ENCODE measurements around the gene PRSS21.

PRSS21 gene

DNA sequence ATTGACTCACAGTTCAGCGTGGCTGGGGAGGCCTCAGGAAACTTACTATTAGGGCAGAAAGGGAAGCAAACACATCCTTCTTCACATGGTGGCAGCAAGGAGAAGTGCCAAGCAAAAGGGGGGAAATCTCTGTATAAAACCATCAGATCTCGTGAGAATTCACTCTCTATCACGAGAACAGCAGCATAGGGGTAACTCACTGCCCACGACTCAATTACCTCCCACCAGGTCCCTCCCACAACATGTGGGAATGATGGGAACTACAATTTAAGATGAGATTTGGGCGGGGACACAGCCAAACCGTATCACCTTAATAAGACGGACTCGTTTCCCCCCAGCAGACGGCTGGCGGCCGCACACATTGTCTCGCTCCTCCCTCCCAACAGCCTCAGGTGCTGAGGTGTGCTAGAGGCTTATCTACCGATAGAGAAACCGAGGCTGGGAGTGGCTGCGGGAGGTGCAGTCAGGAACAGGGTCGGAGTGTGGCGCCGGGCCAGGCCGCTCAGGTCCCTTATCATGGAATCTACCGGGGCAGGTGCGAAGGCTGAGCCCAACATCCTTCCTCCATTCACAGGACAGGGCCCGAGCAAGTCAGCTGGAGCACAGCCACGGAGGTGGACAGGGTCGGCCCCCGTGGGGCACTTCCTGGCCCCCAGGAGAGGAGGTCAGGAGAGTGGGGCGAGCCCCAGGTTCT, 8.2 kb downstream of the PRSS21 start:
- no peak overlapping the region for H3K4me3 ChIP-seq (ENCODE audit: low read length)
- no peak overlapping the region for H3K27ac ChIP-seq (ENCODE audit: low read length)
- no peak overlapping the region for H3K9ac ChIP-seq (ENCODE audit: low read length)
- no peaks in the 10 kb centered on the region for H3K36me3 ChIP-seq (ENCODE audit: control insufficient read depth, low read depth, low read length)
- H3K9me3 ChIP-seq (ENCODE audit: control insufficient read depth, low read depth, low read length), result no peaks in the 10 kb centered on the region
- H3K4me1 ChIP-seq (ENCODE audit: control insufficient read depth, low read depth, low read length), result no peaks in the 10 kb centered on the region
- H3K27me3 ChIP-seq (ENCODE audit: control insufficient read depth, insufficient read depth, low read length), result no peaks in the 10 kb centered on the region

DNA sequence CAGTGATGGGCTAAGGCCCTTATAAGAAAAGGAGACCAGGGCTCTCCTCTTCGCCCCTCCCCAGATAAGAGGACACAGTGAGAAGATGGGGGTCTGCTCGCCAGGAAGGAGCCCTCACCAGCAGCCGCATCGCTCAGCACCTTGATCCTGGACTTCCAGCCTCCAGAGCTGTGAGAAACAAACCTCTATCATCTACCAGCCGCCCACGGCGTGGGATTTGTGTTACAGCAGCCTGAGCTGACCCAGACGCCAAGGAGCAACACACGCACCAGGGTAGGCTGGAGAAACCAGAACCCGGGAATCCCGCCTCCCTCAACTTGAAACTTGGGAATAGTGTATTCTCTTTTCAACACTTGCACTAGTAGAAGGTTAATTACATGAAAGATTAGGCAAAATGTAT, 8.9 kb downstream of the PRSS21 start:
- Histone ChIP-seq H3K27me3 (ENCODE audit: control insufficient read depth, insufficient read depth, low read length) (no peaks in the 10 kb centered on the region), H3K4me1 (ENCODE audit: control insufficient read depth, low read depth, low read length) (no peaks in the 10 kb centered on the region), H3K9ac (ENCODE audit: low read length) (no peak overlapping the region), H3K9me3 (ENCODE audit: control insufficient read depth, low read depth, low read length) (no peaks in the 10 kb centered on the region), H3K27ac (ENCODE audit: low read length) (no peak overlapping the region), H3K36me3 (ENCODE audit: control insufficient read depth, low read depth, low read length) (no peaks in the 10 kb centered on the region), H3K4me3 (ENCODE audit: low read length) (no peak overlapping the region)

DNA sequence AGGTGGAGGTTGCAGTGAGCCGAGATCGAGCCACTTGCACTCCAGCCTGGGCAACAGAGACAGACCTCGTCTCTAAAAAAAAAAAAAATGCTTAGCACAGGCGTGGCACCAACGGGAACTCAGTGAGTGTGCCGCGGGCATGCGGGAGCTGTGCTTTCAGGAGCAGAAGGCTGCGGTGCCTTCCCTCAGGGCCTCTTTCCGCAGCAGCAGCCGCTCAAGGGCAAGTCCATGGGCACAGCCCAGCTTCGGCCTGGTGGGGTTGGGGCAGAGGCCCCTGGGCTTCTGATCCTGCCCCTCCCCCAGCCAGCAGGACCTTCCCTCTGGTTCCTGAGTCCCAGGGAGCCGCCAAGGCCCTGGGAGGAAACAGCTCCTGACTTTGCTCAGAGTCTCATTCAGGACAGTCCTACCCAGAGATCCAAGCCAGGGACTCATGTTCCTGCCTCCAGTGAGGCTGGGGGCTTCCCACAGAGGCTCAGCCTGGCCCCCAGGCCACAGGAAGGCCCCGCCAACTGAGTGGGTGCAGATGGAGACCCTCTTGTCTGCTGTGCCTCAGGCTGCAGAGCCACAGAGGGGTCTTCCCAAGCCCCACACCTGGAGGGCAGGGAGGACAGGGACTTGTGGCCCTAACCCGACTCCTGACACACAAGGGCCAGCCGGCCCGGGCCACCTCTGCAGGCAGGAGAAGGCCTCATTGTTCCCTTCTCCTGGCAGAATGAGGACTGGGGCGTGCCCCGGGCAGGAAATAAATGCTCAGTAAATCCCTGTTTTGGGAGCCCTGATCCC, 9.7 kb downstream of the PRSS21 start:
- no peaks in the 10 kb centered on the region for H3K36me3 ChIP-seq (ENCODE audit: control insufficient read depth, low read depth, low read length)
- no peaks in the 10 kb centered on the region for H3K27me3 ChIP-seq (ENCODE audit: control insufficient read depth, insufficient read depth, low read length)
- no peak overlapping the region for H3K4me3 ChIP-seq (ENCODE audit: low read length)
- H3K9ac ChIP-seq (ENCODE audit: low read length), result no peak overlapping the region
- H3K4me1 ChIP-seq (ENCODE audit: control insufficient read depth, low read depth, low read length), result no peaks in the 10 kb centered on the region
- no peak overlapping the region for H3K27ac ChIP-seq (ENCODE audit: low read length)
- no peaks in the 10 kb centered on the region for H3K9me3 ChIP-seq (ENCODE audit: control insufficient read depth, low read depth, low read length)

DNA sequence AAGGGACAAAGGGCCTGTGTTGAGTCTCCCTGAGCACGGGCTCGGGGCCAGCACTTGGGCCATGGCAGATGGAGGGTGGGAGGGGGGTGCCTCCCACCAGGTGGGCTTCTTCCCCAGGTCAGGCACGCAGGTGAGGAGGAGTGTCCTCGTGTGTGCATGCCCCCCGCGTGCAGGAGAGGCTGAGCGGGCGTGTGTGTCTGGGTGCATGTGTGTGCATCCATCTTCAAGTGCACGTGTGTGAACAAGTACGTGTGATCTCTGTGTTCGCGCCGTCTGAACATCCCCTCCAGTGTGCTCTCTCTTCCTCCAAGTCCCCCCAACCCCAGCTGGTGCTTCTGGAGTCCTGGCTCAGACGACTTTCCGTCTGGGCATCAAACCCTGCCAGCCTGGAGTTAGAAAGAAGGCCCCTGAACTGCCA, 10.3 kb downstream of the PRSS21 start:
- no peaks in the 10 kb centered on the region for H3K9me3 ChIP-seq (ENCODE audit: control insufficient read depth, low read depth, low read length)
- H3K9ac ChIP-seq (ENCODE audit: low read length), result no peak overlapping the region
- H3K36me3 ChIP-seq (ENCODE audit: control insufficient read depth, low read depth, low read length), result no peaks in the 10 kb centered on the region
- no peaks in the 10 kb centered on the region for H3K4me1 ChIP-seq (ENCODE audit: control insufficient read depth, low read depth, low read length)
- H3K27me3 ChIP-seq (ENCODE audit: control insufficient read depth, insufficient read depth, low read length), result no peaks in the 10 kb centered on the region
- no peak overlapping the region for H3K4me3 ChIP-seq (ENCODE audit: low read length)
- H3K27ac ChIP-seq (ENCODE audit: low read length), result no peak overlapping the region

DNA sequence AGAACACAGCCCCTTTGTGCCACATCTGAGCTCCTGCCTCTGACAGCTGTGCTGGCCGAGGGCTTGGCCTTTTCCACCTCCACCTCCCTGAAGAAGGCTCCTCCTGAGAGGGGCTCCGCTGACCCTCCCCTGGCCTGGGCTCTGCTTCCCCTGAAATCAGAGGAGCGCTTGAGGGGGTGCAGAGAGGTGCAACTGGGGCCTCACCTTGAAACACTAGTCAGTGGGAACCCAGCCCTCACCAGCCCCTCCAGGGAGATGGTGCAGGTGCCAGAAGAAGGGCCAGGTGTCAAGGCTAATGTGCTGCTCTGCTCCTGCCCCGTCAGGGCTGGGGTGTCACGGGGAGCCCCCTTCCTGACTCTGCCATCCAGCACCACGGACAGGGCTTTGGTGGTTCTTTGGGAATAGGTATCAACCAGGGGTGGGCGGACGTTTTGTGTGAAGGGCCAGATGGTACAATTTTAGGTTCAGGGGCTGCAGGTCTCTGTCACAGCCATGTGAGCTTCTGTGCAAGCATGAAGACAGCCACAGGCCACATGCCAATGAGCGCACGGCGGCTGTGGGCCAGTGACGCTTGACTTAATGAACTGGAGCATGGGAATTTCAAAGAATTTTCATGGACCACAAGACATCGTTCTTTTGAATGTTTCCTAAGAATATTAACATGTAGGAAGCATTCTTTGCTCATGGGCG, 10.9 kb downstream of the PRSS21 start:
- Histone ChIP-seq H3K27ac (ENCODE audit: low read length) (no peak overlapping the region), H3K36me3 (ENCODE audit: control insufficient read depth, low read depth, low read length) (no peaks in the 10 kb centered on the region), H3K4me3 (ENCODE audit: low read length) (no peak overlapping the region), H3K9ac (ENCODE audit: low read length) (no peak overlapping the region), H3K4me1 (ENCODE audit: control insufficient read depth, low read depth, low read length) (no peaks in the 10 kb centered on the region), H3K9me3 (ENCODE audit: control insufficient read depth, low read depth, low read length) (no peaks in the 10 kb centered on the region), H3K27me3 (ENCODE audit: control insufficient read depth, insufficient read depth, low read length) (no peaks in the 10 kb centered on the region)

DNA sequence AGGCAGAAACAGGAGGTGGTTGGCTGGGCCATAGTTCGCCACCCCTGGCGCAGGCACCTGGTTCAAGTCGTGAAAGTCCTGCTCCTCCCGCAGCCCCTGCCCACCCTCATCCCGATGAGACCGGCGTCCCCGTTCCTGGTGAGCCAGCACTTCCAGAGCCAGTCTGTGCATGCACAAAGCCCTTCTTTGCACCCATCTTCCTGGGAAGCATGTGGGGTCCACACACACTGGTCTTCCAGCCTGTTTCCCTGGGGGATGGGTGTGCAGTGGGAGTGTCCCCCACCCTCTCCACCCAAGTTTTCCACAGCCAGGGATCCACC, 11.4 kb downstream of the PRSS21 start:
- H3K27ac ChIP-seq (ENCODE audit: low read length), result no peak overlapping the region
- H3K27me3 ChIP-seq (ENCODE audit: control insufficient read depth, insufficient read depth, low read length), result no peaks in the 10 kb centered on the region
- no peak overlapping the region for H3K4me3 ChIP-seq (ENCODE audit: low read length)
- no peak overlapping the region for H3K9ac ChIP-seq (ENCODE audit: low read length)
- no peaks in the 10 kb centered on the region for H3K36me3 ChIP-seq (ENCODE audit: control insufficient read depth, low read depth, low read length)
- H3K9me3 ChIP-seq (ENCODE audit: control insufficient read depth, low read depth, low read length), result no peaks in the 10 kb centered on the region
- no peaks in the 10 kb centered on the region for H3K4me1 ChIP-seq (ENCODE audit: control insufficient read depth, low read depth, low read length)

DNA sequence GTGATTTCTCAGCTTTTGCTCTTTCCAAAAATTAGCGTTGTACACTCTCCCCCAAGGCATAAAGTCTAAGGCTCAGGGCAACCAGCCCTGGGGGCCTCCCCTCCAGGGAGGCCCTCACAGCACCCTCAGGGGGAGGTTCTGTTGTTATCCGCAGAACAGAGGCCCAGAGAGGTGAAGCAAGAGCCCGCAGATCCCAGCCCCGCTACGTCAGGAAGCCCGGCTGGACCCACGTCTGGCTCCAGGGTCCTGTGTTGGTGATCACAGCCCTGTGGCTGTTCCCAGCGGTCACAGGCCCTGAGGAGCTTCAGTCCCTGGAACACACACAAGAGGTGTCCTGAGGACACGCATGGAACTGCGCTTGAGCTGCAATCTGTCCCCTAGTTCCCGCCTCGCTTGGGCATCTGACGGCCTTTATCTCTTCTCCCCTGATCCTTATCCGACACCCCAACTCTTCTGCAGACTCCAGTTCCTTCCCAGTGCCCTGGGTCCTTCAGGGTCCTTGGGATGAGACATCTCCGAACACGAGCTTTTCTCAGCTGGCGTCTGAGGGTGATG, 11.9 kb downstream of the PRSS21 start:
- Histone ChIP-seq H3K36me3 (ENCODE audit: control insufficient read depth, low read depth, low read length) (no peaks in the 10 kb centered on the region), H3K9ac (ENCODE audit: low read length) (no peak overlapping the region), H3K27me3 (ENCODE audit: control insufficient read depth, insufficient read depth, low read length) (no peaks in the 10 kb centered on the region), H3K4me1 (ENCODE audit: control insufficient read depth, low read depth, low read length) (no peaks in the 10 kb centered on the region), H3K27ac (ENCODE audit: low read length) (no peak overlapping the region), H3K9me3 (ENCODE audit: control insufficient read depth, low read depth, low read length) (no peaks in the 10 kb centered on the region), H3K4me3 (ENCODE audit: low read length) (no peak overlapping the region)

DNA sequence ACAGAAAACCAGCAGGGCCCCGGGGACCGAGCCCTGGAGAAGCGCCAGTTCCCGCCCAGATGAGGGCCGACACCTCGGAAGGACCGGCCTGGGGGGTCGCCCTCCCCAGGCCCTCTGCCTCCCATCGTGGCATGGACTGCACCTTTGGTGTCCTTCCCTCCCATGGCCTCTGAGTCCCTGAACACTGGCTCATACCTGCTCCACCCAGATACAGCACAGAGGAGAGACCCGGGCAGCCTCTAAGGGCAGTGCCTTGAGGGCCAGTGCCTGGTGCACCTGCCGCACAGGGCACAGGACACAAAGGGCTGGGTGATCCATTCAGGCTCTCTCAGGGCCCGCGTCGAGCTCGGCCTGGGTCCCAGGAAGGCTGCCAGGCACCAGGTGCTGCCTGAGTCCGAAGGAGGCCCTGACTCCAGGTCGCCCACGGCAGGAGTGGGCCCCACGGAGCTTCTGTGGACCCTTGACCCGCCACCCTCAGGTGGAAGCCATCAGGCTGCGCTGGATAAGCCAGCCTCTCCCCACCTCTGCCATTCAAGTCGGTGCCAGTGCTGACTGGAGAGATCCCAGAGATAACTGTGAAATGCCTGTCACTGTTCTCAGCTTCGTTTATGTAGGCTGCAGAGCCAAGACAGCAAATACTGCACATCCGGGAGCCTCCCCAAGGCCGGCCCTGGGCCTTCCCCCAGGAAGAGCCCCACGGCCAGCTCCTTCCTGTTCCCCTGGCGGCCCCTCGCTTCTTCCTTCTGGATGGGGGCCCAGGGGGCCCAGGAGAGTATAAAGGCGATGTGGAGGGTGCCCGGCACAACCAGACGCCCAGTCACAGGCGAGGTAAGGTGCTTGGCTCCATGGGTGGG, 12.7 kb downstream of the PRSS21 start, which contains the start of gene ZG16B:
ZG16B (plus strand) TSS at position 803 of the 854 bp plus-strand sequence. CDS start 139 bp downstream, outside the sequence.
- Histone ChIP-seq H3K4me1 (ENCODE audit: control insufficient read depth, low read depth, low read length) (no peaks in the 10 kb centered on the region), H3K9ac (ENCODE audit: low read length) (no peak within 1 kb of the TSS), H3K4me3 (ENCODE audit: low read length) (no peak within 1 kb of the TSS), H3K36me3 (ENCODE audit: control insufficient read depth, low read depth, low read length) (no peaks in the 10 kb centered on the region), H3K9me3 (ENCODE audit: control insufficient read depth, low read depth, low read length) (no peaks in the 10 kb centered on the region), H3K27me3 (ENCODE audit: control insufficient read depth, insufficient read depth, low read length) (no peaks in the 10 kb centered on the region), H3K27ac (ENCODE audit: low read length) (no peak within 1 kb of the TSS)

DNA sequence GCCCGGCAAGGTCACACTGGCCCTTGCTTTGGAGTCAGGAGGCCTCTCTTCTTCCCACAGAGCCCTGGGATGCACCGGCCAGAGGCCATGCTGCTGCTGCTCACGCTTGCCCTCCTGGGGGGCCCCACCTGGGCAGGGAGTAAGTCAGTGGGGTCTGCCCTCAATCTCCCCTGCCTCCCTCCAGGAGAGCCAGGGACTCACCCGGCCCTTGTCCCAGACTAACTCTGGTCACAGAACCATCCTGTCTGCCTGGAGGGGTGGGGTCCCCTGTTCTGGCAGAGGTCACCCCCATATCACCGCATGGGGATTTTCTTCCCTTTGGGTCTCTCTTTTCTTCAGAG, 13.3 kb downstream of the PRSS21 start:
- no peak overlapping the region for H3K4me3 ChIP-seq (ENCODE audit: low read length)
- H3K36me3 ChIP-seq (ENCODE audit: control insufficient read depth, low read depth, low read length), result no peaks in the 10 kb centered on the region
- no peaks in the 10 kb centered on the region for H3K9me3 ChIP-seq (ENCODE audit: control insufficient read depth, low read depth, low read length)
- H3K27ac ChIP-seq (ENCODE audit: low read length), result no peak overlapping the region
- no peak overlapping the region for H3K9ac ChIP-seq (ENCODE audit: low read length)
- no peaks in the 10 kb centered on the region for H3K4me1 ChIP-seq (ENCODE audit: control insufficient read depth, low read depth, low read length)
- no peaks in the 10 kb centered on the region for H3K27me3 ChIP-seq (ENCODE audit: control insufficient read depth, insufficient read depth, low read length)

DNA sequence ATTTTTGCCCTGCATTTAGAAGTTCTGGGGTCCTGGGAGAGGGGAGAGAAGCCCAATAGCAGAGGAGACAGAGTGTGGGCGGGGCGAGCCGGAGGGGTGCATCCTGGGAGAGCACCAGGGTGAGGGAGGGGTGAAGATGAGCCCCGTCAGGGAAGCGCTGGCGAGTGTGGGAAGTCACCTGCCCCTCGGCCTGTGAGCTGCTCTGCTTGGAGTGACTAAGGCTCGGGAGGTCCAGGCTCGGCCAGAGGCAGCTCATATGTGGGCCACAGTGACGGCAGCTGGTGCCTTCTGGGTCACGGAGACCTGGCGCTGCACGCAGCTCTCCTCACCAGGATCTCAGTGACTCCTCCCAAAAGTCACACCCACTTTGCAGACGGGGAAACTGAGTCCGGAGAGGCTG, 14.2 kb downstream of the PRSS21 start:
- H3K4me3 ChIP-seq (ENCODE audit: low read length), result no peak overlapping the region
- no peaks in the 10 kb centered on the region for H3K36me3 ChIP-seq (ENCODE audit: control insufficient read depth, low read depth, low read length)
- no peaks in the 10 kb centered on the region for H3K9me3 ChIP-seq (ENCODE audit: control insufficient read depth, low read depth, low read length)
- peaks cover 5% of the 10 kb centered on the region for H3K4me1 ChIP-seq (ENCODE audit: control insufficient read depth, low read depth, low read length)
- no peaks in the 10 kb centered on the region for H3K27me3 ChIP-seq (ENCODE audit: control insufficient read depth, insufficient read depth, low read length)
- no peak overlapping the region for H3K9ac ChIP-seq (ENCODE audit: low read length)
- H3K27ac ChIP-seq (ENCODE audit: low read length), result no peak overlapping the region

DNA sequence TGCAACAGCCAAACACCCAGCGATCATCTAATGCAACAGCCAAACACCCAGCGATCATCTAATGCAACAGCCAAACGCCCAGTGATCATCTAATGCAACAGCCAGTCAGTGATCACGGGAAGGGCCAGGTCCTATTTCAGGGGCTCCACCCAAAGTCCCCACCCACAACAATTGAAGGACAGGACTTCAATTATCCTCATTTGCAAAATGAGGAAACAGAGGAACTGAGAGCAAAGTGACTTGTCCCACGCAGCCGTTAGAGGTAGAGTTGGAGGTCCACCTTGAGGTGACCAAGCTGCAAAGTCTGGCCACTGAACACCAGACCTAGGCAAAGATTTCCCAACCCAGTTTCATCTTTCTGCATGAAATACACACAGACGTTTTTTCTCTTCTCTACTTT, 16.7 kb downstream of the PRSS21 start:
- Histone ChIP-seq H3K27ac (ENCODE audit: low read length) (no peak overlapping the region), H3K36me3 (ENCODE audit: control insufficient read depth, low read depth, low read length) (no peaks in the 10 kb centered on the region)

More for the DNA sequence above, 16.7 kb downstream of the PRSS21 start:
- Histone ChIP-seq H3K9ac (ENCODE audit: low read length) (no peak overlapping the region), H3K4me3 (ENCODE audit: low read length) (no peak overlapping the region), H3K4me1 (ENCODE audit: control insufficient read depth, low read depth, low read length) (peaks cover 5% of the 10 kb centered on the region), H3K9me3 (ENCODE audit: control insufficient read depth, low read depth, low read length) (no peaks in the 10 kb centered on the region), H3K27me3 (ENCODE audit: control insufficient read depth, insufficient read depth, low read length) (no peaks in the 10 kb centered on the region)
